GM12801 (cell line): ENCODE results near the gene OR5K3.

Experiments used
- CTCF ChIP-seq: IDR thresholded peaks from one replicate; pipeline ENCODE4 v1.5.1; 2011; ENCODE audit warnings: control low read depth; ENCODE audit not compliant: insufficient read length; ENCODE audit errors: extremely low read depth

Gene OR5K3

GRCh38 chr3:98434412-98434811 is 43.9 kb downstream of the OR5K3 start:
- TF ChIP-seq CTCF = no peak

- TF ChIP-seq CTCF = no peak
These were observed 49.8 kb downstream of the OR5K3 start for GRCh38 chr3:98440283-98440682.
